DOHH2 (cell line): Measurements from ENCODE around the gene GLS.

Experiments
- EZH2phosphoT487 ChIP-seq: fragments of 200-600 bp; sonication (generic); IDR thresholded peaks from 2 replicates; pipeline ENCODE4 v1.6.1; 2017; ENCODE audit warnings: borderline replicate concordance, mild to moderate bottlenecking, antibody characterized with exemption, low read length, moderate library complexity, mixed read lengths
- TF ChIP-seq, protein P1 (sequence below): fragments of 200-600 bp; sonication (generic); IDR thresholded peaks from one replicate; pipeline ENCODE4 v1.5.1; 2014; ENCODE audit warnings: antibody characterized with exemption, mild to moderate bottlenecking, low read depth, low read length; ENCODE audit not compliant: poor library complexity, severe bottlenecking

GRCh38 chr2:190844700-190845401 is 35.8 kb upstream of the GLS start:
- TF ChIP-seq, protein P1, sequence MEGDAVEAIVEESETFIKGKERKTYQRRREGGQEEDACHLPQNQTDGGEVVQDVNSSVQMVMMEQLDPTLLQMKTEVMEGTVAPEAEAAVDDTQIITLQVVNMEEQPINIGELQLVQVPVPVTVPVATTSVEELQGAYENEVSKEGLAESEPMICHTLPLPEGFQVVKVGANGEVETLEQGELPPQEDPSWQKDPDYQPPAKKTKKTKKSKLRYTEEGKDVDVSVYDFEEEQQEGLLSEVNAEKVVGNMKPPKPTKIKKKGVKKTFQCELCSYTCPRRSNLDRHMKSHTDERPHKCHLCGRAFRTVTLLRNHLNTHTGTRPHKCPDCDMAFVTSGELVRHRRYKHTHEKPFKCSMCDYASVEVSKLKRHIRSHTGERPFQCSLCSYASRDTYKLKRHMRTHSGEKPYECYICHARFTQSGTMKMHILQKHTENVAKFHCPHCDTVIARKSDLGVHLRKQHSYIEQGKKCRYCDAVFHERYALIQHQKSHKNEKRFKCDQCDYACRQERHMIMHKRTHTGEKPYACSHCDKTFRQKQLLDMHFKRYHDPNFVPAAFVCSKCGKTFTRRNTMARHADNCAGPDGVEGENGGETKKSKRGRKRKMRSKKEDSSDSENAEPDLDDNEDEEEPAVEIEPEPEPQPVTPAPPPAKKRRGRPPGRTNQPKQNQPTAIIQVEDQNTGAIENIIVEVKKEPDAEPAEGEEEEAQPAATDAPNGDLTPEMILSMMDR = no peak
- TF ChIP-seq EZH2phosphoT487 = no peak
